HFF-Myc (cell line): Measurements from ENCODE around the gene VTI1A.

Experiments used
- DNase-seq: peaks from one replicate; pipeline ENCODE4 v3.0.0-alpha.2; 2011; ENCODE audit warnings: low read depth; ENCODE audit errors: extremely low read depth
- H3K4me3 ChIP-seq: replicated peaks from 2 replicates; pipeline ENCODE4 v1.5.1; 2011; ENCODE audit warnings: low read depth, mild to moderate bottlenecking, control low read depth, low read length
- CTCF ChIP-seq: IDR thresholded peaks from 2 replicates; pipeline ENCODE4 v1.5.1; 2012; ENCODE audit warnings: mild to moderate bottlenecking, low read depth, low read length, control low read depth; ENCODE audit errors: missing control alignments

Gene VTI1A

DNA sequence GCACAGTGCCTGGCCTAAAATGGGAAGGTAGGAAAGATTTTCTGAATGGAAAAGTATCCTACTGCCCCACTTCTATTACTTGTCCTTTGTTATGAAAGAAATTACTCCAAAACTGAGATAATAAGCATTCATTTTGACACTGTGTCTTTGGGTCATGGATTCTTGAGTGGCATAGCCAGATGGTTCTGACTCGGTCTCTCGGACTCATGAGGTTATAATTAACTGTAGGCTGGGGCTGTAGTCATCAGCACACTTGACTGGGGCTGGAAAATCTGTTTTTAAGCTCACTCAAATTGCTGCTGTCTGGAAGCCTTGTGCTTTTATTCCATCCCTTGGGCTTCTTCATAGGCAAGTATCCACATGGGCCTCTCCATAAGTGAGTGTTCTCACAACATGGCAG, 160.5 kb downstream of the VTI1A start:
- DNase-seq, result no peak

DNA sequence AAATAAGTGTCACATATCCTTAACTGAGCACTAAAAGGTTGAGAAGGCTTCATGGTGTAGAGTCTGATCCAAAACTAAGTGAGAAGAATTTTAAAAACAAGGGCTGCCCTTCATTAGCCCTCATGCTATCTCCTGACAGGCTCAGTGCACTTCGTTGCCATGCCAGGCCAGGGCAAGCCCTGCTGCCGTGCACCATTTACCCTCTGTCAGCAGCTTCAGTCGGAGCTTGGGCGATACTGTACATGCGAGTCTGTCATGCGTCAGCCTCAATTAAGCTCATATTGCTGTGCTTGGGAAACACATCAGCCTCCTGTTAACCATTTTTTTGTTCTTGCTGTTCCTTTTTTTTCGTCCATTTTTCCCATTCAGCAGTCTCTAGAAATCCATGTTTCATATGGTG, 166.6 kb downstream of the VTI1A start:
- no peak for TF ChIP-seq CTCF
- no peak overlapping the region for H3K4me3 ChIP-seq
- DNase-seq, result no peak

More for the DNA sequence above, 160.5 kb downstream of the VTI1A start:
- no peak overlapping the region for H3K4me3 ChIP-seq
- no peak for TF ChIP-seq CTCF

DNA sequence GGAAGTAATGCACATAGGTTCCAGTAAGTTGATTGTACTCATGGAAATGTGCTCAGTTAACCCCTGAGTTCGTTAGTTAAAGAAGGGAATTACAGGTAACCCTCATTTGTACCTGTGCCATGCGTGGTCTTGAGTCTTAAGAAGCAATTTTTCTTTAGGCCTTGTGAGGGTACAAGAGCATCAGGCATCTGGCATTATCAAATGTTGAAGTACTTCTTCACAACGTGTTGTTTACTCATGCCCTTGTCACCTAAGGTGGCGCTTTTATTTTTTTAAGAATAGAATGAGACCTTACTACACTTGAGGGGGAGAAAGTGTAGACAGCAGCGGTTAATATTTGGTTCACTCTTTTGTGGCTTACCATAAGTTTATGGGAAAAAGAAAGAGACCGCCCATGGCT, 167.1 kb downstream of the VTI1A start:
- no peak overlapping the region for H3K4me3 ChIP-seq
- TF ChIP-seq CTCF, result no peak
- no peak for DNase-seq

DNA sequence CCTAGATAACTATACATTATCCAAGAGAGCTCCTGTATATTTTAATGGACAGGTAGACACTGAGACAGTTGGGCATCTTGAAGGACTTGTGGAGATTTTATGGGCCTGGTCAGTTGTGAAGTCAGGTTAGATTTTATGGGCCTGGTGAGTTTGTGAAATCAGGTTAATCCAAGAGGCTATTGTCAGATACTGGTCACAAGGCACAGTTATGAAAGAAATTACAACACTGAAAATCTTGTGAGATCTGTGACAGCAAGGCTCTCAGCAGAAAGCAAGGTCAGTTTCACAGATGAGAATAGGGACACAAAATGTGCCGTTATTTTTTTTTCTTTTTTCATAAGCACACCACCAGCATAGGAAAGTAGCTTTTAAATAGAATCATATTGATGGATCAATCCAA, 167.6 kb downstream of the VTI1A start:
- H3K4me3 ChIP-seq, result no peak overlapping the region
- DNase-seq, result no peak
- no peak for TF ChIP-seq CTCF

DNA sequence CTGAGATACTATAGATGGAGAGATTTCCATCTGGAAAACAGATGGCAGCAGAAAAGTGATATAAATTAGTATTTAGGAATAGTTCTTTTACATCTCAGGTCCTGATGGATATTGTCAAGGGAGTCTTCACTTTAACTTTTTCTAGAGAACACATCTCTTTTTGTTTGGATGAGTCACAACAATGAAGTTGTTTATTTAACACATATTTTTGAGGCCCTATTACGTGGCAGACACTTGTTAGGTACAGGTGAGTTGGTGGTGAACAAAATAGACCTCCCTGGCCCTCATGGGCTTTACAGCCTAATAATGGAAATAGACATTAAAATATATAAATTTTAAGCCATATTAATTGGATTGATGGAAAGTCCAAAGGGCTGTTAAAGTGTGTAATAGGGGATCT, 168.3 kb downstream of the VTI1A start:
- no peak for TF ChIP-seq CTCF
- DNase-seq, result no peak
- no peak overlapping the region for H3K4me3 ChIP-seq

DNA sequence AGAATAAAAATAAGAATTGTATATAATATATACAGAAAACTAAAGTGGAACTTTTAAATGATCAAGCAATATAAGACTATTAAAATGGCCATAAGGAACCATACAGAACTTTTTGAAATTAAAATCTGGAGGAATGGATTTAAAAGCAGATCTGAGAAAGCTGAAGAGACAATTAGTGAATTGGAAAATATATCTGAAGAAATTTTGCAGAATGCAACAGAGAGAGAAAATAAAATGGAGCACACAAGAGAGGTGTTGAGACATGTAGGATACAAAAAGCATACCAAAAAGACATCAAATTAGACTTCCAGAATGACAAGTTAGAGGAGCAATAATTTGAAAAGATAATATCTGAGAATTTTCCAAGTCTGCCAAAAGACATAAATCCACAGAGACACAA, 169.6 kb downstream of the VTI1A start:
- no peak for TF ChIP-seq CTCF
- H3K4me3 ChIP-seq, result no peak overlapping the region
- no peak for DNase-seq

DNA sequence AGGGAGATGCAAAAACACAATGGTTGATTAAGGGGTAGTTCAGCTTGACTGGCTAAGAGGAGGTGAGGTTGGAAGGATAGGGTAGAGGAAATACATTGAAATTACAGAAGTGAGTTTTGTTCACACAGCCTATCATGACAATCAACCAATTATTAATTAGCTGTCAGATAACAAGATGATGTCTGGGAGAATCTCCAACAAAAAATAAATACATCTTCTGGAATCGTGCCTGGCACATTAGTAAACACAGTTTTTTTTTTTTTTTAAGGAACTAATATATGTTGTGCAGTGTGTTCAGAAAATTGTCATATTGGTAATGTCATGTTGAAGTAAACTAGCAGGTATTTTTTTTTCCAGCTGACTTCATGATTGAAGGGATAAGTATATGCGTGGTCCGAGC, 171.8 kb downstream of the VTI1A start:
- TF ChIP-seq CTCF, result no peak
- no peak for DNase-seq

More for the DNA sequence above, 171.8 kb downstream of the VTI1A start:
- H3K4me3 ChIP-seq, result no peak overlapping the region
